Right atrium auricular region (tissue), 2 donors: ENCODE data around the gene HNRNPA2B1. TPM values are rescaled to one million over a fixed set of nuclear protein-coding genes. Genes with fewer than 3 reads are reported as not detected.

Source experiments
- DNase-seq: peaks from one replicate; pipeline ENCODE4 v3.0.0-alpha.2; 2019; ENCODE audit warnings: low spot score
- H3K27ac ChIP-seq, 2 donors: fragments of 200-600 bp; sonication (generic); 1 replicate in 1 of 2; 2 replicates in 1 of 2; pipeline ENCODE4 v1.5.1; 2016 to 2019
- H3K27me3 ChIP-seq, 2 donors: fragments of 200-600 bp; sonication (generic); one replicate each; pipeline versions ENCODE4 v1.5.1 to v1.6.0; 2017 to 2019
- H3K36me3 ChIP-seq: fragments of 200-600 bp; sonication (generic); one replicate; pipeline ENCODE4 v1.5.1; 2016
- H3K4me1 ChIP-seq, 2 donors: fragments of 200-600 bp; sonication (generic); one replicate each; pipeline versions ENCODE4 v1.5.1 to v1.6.0; 2017 to 2019
- H3K4me3 ChIP-seq, 2 donors: fragments of 200-600 bp; sonication (generic); 1 replicate in 1 of 2; 2 replicates in 1 of 2; pipeline ENCODE4 v1.5.1; 2017 to 2019; ENCODE audit warnings: mild to moderate bottlenecking in 1 of 2, moderate library complexity in 1 of 2
- H3K9me3 ChIP-seq, 2 donors: fragments of 200-600 bp; sonication (generic); one replicate each; pipeline ENCODE4 v1.5.1; 2019
- total RNA-seq, 2 donors: library from RNA; depleted of rRNA; stranded (reverse); fragments of >200 nt; gene quantifications; one replicate each; pipeline ENCODE4 v1.1.0, GENCODE V29; 2016
- TF ChIP-seq, protein P1 (sequence below), 2 donors: fragments of 200-600 bp; sonication (generic); IDR thresholded peaks; one replicate each; pipeline ENCODE4 v1.5.1; 2019; ENCODE audit warnings: antibody characterized with exemption in 2 of 2

HNRNPA2B1 gene
- total RNA-seq, 2 donors from 2014 or later, result 124 to 160 TPM

GRCh38 chr7:26140380-26140779 is 60.2 kb downstream of the HNRNPA2B1 start:
- Histone ChIP-seq H3K27ac (no peak overlapping the region), H3K36me3 (no peaks in the 10 kb centered on the region), H3K4me1 (no peaks in the 10 kb centered on the region), H3K27me3 (no peaks in the 10 kb centered on the region), H3K9me3 (no peaks in the 10 kb centered on the region), H3K4me3 (no peak overlapping the region)
- DNase-seq, result no peak
- TF ChIP-seq, protein P1, sequence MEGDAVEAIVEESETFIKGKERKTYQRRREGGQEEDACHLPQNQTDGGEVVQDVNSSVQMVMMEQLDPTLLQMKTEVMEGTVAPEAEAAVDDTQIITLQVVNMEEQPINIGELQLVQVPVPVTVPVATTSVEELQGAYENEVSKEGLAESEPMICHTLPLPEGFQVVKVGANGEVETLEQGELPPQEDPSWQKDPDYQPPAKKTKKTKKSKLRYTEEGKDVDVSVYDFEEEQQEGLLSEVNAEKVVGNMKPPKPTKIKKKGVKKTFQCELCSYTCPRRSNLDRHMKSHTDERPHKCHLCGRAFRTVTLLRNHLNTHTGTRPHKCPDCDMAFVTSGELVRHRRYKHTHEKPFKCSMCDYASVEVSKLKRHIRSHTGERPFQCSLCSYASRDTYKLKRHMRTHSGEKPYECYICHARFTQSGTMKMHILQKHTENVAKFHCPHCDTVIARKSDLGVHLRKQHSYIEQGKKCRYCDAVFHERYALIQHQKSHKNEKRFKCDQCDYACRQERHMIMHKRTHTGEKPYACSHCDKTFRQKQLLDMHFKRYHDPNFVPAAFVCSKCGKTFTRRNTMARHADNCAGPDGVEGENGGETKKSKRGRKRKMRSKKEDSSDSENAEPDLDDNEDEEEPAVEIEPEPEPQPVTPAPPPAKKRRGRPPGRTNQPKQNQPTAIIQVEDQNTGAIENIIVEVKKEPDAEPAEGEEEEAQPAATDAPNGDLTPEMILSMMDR (IDR thresholded peaks at IDR 0.05), result no peak

Other genes with a start within 250 kb of the HNRNPA2B1 start
- 1 to 10 TPM in 1 of 2 donors, under 1 TPM in 1; 0.63 to 1.8 TPM for gene NFE2L3, start 48.5 kb downstream of the HNRNPA2B1 start, total RNA-seq
- 10 to 100 TPM; 37.9 to 43.3 TPM for gene CBX3, start 999 bp upstream of the HNRNPA2B1 start, total RNA-seq
- gene SNX10, start 91.1 kb upstream of the HNRNPA2B1 start, total RNA-seq, result 1 to 10 TPM in 1 of 2 donors, under 1 TPM in 1; 0.96 to 3.3 TPM